HEK293T (cell line): Measurements from ENCODE around the gene DLX4.

ENCODE experiments used
- BHLHE40 ChIP-seq: fragments of 450-650 bp; IDR thresholded peaks from 2 replicates; pipeline ENCODE4 v1.6.1; 2016; ENCODE audit warnings: mild to moderate bottlenecking, moderate library complexity, borderline replicate concordance
- ELF4 ChIP-seq: fragments of 450-650 bp; IDR thresholded peaks from 2 replicates; pipeline ENCODE4 v1.6.1; 2017; ENCODE audit warnings: antibody characterized with exemption
- FOXA1 ChIP-seq: fragments of 450-650 bp; IDR thresholded peaks from 2 replicates; pipeline ENCODE4 v1.6.1; 2016; ENCODE audit warnings: mild to moderate bottlenecking
- FOXM1 ChIP-seq: fragments of 450-650 bp; IDR thresholded peaks from 2 replicates; pipeline ENCODE4 v1.6.1; 2017; ENCODE audit warnings: mild to moderate bottlenecking, borderline replicate concordance
- HDGF ChIP-seq: fragments of 450-650 bp; IDR thresholded peaks from 2 replicates; pipeline ENCODE4 v1.6.1; 2017; ENCODE audit warnings: antibody characterized with exemption, borderline replicate concordance
- LEF1 ChIP-seq: fragments of 450-650 bp; IDR thresholded peaks from 2 replicates; pipeline ENCODE4 v1.6.1; 2017; ENCODE audit warnings: mild to moderate bottlenecking, borderline replicate concordance
- SP1 ChIP-seq: fragments of 450-650 bp; IDR thresholded peaks from 2 replicates; pipeline ENCODE4 v1.6.1; 2017
- TARDBP ChIP-seq: fragments of 450-650 bp; IDR thresholded peaks from 2 replicates; pipeline ENCODE4 v1.6.1; 2016
- ZNF384 ChIP-seq: fragments of 450-650 bp; IDR thresholded peaks from 2 replicates; pipeline ENCODE4 v1.6.1; 2016
- TF ChIP-seq, protein P1 (sequence below): fragments of 450-650 bp; IDR thresholded peaks from 2 replicates; pipeline ENCODE4 v1.6.1; 2016

DNA sequence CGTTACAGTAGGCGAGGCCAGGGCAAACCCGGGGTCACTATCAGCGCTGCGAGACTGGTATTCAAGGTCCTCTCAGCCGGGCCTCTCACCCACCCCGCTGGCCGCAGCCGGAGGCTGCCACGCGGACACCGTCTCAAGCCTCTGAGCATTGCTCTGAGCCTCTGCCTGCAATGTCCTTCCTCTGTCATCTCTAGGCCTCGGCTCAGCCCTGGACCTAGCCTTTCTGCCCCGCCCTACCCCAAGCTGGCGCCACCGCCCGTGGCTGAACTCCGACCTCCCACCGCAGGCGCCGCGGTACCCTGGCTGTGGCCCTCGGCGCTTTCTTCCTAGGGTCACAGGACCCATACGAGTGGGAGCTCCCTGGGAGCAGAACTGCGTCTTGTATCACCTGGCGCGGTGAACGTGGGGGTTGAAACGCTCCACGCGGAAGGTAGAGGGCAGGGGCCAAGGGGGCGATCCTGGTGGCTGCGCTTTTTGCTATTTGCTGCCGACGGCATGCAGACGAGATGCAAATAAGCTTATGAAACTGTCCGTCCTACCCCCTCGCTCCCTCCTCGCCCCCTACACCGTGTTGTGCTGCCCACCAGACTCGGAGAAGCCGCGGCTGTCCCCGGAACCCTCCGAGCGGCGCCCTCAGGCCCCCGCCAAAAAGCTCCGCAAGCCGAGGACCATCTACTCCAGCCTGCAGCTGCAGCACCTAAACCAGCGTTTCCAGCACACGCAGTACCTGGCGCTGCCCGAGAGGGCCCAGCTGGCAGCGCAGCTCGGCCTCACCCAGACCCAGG is 3.7 kb downstream of the DLX4 start:
- TF ChIP-seq LEF1 (no peak), ZNF384 (no peak), SP1 (no peak), TARDBP (no peak), BHLHE40 (no peak), FOXM1 (no peak), FOXA1 (no peak), ELF4 (no peak), HDGF (no peak)
- TF ChIP-seq, protein P1, sequence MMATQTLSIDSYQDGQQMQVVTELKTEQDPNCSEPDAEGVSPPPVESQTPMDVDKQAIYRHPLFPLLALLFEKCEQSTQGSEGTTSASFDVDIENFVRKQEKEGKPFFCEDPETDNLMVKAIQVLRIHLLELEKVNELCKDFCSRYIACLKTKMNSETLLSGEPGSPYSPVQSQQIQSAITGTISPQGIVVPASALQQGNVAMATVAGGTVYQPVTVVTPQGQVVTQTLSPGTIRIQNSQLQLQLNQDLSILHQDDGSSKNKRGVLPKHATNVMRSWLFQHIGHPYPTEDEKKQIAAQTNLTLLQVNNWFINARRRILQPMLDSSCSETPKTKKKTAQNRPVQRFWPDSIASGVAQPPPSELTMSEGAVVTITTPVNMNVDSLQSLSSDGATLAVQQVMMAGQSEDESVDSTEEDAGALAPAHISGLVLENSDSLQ = no peak
